Smooth muscle cell (in vitro differentiated cells): ENCODE results near the gene AGPS. TPM values are rescaled to one million over a fixed set of nuclear protein-coding genes. Genes with fewer than 3 reads are reported as not detected.

ENCODE experiments used
- DNase-seq: peaks from one replicate; lab custom pipeline; 2025; ENCODE audit not compliant: unreplicated experiment; lab: John Stamatoyannopoulos, UW
- H2AFZ ChIP-seq: fragments of 200-600 bp; sonication (generic); 2 replicates; pipeline ENCODE4 v1.6.0; 2016; ENCODE audit warnings: antibody characterized with exemption, low read depth, mild to moderate bottlenecking
- H3F3A ChIP-seq: fragments of 200-600 bp; sonication (generic); 2 replicates; pipeline ENCODE4 v1.6.0; 2017; ENCODE audit warnings: antibody characterized with exemption, low read depth
- H3K27ac ChIP-seq: fragments of 200-600 bp; sonication (generic); 2 replicates; pipeline ENCODE4 v1.5.1; 2016; ENCODE audit warnings: low read depth, mild to moderate bottlenecking
- H3K27me3 ChIP-seq: fragments of 200-600 bp; sonication (generic); 2 replicates; pipeline ENCODE4 v1.6.1; 2016; ENCODE audit warnings: low read depth, mild to moderate bottlenecking
- H3K36me3 ChIP-seq: fragments of 200-600 bp; sonication (generic); 2 replicates; pipeline ENCODE4 v1.5.1; 2016; ENCODE audit warnings: low read depth
- H3K4me1 ChIP-seq: fragments of 200-600 bp; sonication (generic); 2 replicates; pipeline ENCODE4 v1.5.1; 2016; ENCODE audit warnings: low read depth
- H3K4me2 ChIP-seq: fragments of 200-600 bp; sonication (generic); 2 replicates; pipeline ENCODE4 v1.6.0; 2016; ENCODE audit warnings: mild to moderate bottlenecking
- H3K4me3 ChIP-seq: fragments of 200-600 bp; sonication (generic); 2 replicates; pipeline ENCODE4 v1.5.1; 2016; ENCODE audit warnings: mild to moderate bottlenecking
- H3K79me2 ChIP-seq: fragments of 200-600 bp; sonication (generic); 2 replicates; pipeline ENCODE4 v1.6.0; 2016; ENCODE audit warnings: low read depth, mild to moderate bottlenecking
- H3K9ac ChIP-seq: fragments of 200-600 bp; sonication (generic); 2 replicates; pipeline ENCODE4 v1.6.0; 2016; ENCODE audit warnings: low read depth
- H3K9me3 ChIP-seq: fragments of 200-600 bp; sonication (generic); replicated peaks from 2 replicates; pipeline ENCODE4 v1.5.1; 2016; ENCODE audit warnings: low read depth
- H4K20me1 ChIP-seq: fragments of 200-600 bp; sonication (generic); 2 replicates; pipeline ENCODE4 v1.6.0; 2016; ENCODE audit warnings: low read depth
- WGBS: methylation state at CpG from one replicate; pipeline ENCODE4 v1.1.7; 2016; ENCODE audit warnings: low lambda C conversion rate; 5-methylcytosine and 5-hydroxymethylcytosine counted together
- polyA plus RNA-seq: library from polyadenylated mRNA; unstranded; fragments of >200 nt; fragmentation: Nextera tagmentation; extraction: Ambion mirVana; gene quantifications from 2 replicates; pipeline ENCODE4 v1.2.1, GENCODE V29; 2016
- total RNA-seq: library from RNA; depleted of rRNA; stranded (reverse); fragments of >200 nt; gene quantifications from 2 replicates; pipeline ENCODE4 v1.2.3, GENCODE V29; 2014
- TF ChIP-seq, protein P1 (sequence below): fragments of 200-600 bp; sonication (generic); IDR thresholded peaks from 2 replicates; pipeline ENCODE4 v1.5.1; 2017; ENCODE audit warnings: borderline replicate concordance, mild to moderate bottlenecking, antibody characterized with exemption; ENCODE audit not compliant: insufficient read depth, poor library complexity, severe bottlenecking

Gene AGPS
- total and polyA plus RNA-seq, 2 experiments from 2014 or later: 19.5 to 41.4 TPM

- Histone ChIP-seq H3K9ac (no peak overlapping the region), H3K4me2 (no peak overlapping the region), H2AFZ (no peak overlapping the region), H3K4me1 (no peaks in the 10 kb centered on the region), H3K79me2 (no peaks in the 10 kb centered on the region), H3K9me3 (peaks cover 4% of the 10 kb centered on the region), H3F3A (no peaks in the 10 kb centered on the region), H3K36me3 (peaks cover 3% of the 10 kb centered on the region), H4K20me1 (no peaks in the 10 kb centered on the region), H3K27ac (peak overlapping the region; percentile 96), H3K4me3 (no peak overlapping the region), H3K27me3 (no peaks in the 10 kb centered on the region)
- TF ChIP-seq, protein P1, sequence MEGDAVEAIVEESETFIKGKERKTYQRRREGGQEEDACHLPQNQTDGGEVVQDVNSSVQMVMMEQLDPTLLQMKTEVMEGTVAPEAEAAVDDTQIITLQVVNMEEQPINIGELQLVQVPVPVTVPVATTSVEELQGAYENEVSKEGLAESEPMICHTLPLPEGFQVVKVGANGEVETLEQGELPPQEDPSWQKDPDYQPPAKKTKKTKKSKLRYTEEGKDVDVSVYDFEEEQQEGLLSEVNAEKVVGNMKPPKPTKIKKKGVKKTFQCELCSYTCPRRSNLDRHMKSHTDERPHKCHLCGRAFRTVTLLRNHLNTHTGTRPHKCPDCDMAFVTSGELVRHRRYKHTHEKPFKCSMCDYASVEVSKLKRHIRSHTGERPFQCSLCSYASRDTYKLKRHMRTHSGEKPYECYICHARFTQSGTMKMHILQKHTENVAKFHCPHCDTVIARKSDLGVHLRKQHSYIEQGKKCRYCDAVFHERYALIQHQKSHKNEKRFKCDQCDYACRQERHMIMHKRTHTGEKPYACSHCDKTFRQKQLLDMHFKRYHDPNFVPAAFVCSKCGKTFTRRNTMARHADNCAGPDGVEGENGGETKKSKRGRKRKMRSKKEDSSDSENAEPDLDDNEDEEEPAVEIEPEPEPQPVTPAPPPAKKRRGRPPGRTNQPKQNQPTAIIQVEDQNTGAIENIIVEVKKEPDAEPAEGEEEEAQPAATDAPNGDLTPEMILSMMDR: no peak
- DNase-seq: no peak
These were observed 148.9 kb downstream of the AGPS start for GRCh38 chr2:177541258-177541991.

GRCh38 chr2:177542396-177542795 lies 149.8 kb downstream of the AGPS start:
- H3K36me3 ChIP-seq: peaks cover 3% of the 10 kb centered on the region
- H3K4me2 ChIP-seq: peak overlapping the region; percentile 68
- H2AFZ ChIP-seq: no peak overlapping the region

GRCh38 chr2:177543007-177543760 lies 150.6 kb downstream of the AGPS start:
- peak overlapping the region; percentile 68 for H3K4me2 ChIP-seq
- no peaks in the 10 kb centered on the region for H3K27me3 ChIP-seq
- H3K9ac ChIP-seq: peak overlapping the region; percentile 66
- H3K36me3 ChIP-seq: peaks cover 3% of the 10 kb centered on the region
- H3K79me2 ChIP-seq: no peaks in the 10 kb centered on the region
- TF ChIP-seq, protein P1: no peak
- H3K9me3 ChIP-seq: peaks cover 4% of the 10 kb centered on the region
- no peaks in the 10 kb centered on the region for H3F3A ChIP-seq
- peak overlapping the region; percentile 96 for H3K27ac ChIP-seq
- H4K20me1 ChIP-seq: no peaks in the 10 kb centered on the region
- no peak overlapping the region for H2AFZ ChIP-seq
- no peaks in the 10 kb centered on the region for H3K4me1 ChIP-seq
- WGBS: 67% methylated on average over 6 of the region's 6 CpGs
- H3K4me3 ChIP-seq: no peak overlapping the region
- no peak for DNase-seq

More at GRCh38 chr2:177542396-177542795, 149.8 kb downstream of the AGPS start:
- TF ChIP-seq, protein P1: no peak
- no peak overlapping the region for H3K4me3 ChIP-seq
- H3K9ac ChIP-seq: peak overlapping the region; percentile 66
- H3K27me3 ChIP-seq: no peaks in the 10 kb centered on the region
- no peak for DNase-seq
- no peaks in the 10 kb centered on the region for H3K4me1 ChIP-seq
- H3K9me3 ChIP-seq: peaks cover 4% of the 10 kb centered on the region
- no peaks in the 10 kb centered on the region for H3F3A ChIP-seq
- H4K20me1 ChIP-seq: no peaks in the 10 kb centered on the region
- H3K79me2 ChIP-seq: no peaks in the 10 kb centered on the region
- peak overlapping the region; percentile 96 for H3K27ac ChIP-seq

DNA sequence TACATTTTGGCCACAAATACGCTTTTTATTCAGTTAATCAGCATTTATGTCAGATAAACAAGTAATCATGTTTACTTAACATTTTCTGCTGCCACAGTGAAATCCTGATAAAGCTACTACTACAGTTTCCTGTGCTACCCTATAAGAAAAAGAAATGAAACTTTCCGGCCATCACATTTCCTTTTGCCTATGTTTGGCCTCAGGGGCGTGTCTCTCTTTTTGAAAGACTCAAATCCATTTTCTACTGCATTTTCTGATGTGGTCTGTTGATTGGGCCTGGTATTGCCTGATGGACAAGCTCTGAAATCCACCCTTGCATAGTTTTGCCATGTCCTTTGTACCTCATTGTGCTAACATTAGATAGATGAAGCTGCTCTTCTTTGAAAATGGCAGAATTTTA lies 152.6 kb downstream of the AGPS start:
- 98% methylated on average over 3 of the region's 3 CpGs for WGBS
- H3K4me2 ChIP-seq: no peak overlapping the region
- H3K4me3 ChIP-seq: no peak overlapping the region
- H3K9me3 ChIP-seq: peaks cover 4% of the 10 kb centered on the region
- no peaks in the 10 kb centered on the region for H4K20me1 ChIP-seq
- H3K4me1 ChIP-seq: no peaks in the 10 kb centered on the region
- no peaks in the 10 kb centered on the region for H3K27me3 ChIP-seq
- H3K9ac ChIP-seq: no peak overlapping the region
- H3K36me3 ChIP-seq: no peaks in the 10 kb centered on the region
- peak overlapping the region; percentile 96 for H3K27ac ChIP-seq
- no peaks in the 10 kb centered on the region for H3K79me2 ChIP-seq
- DNase-seq: no peak
- H3F3A ChIP-seq: peaks cover 4% of the 10 kb centered on the region
- H2AFZ ChIP-seq: no peak overlapping the region
- TF ChIP-seq, protein P1: no peak
